GM20000 (cell line): ENCODE measurements around the gene CD52.
A peak's percentile ranks its signal among the peaks of the same experiment; 100 is the strongest.

Experiments
- DNase-seq: peaks from one replicate; pipeline ENCODE4 v3.0.0; 2012; ENCODE audit warnings: low spot score
- TF ChIP-seq, protein P1 (sequence below): IDR thresholded peaks from 2 replicates; pipeline ENCODE4 v1.5.1; 2012; ENCODE audit warnings: mild to moderate bottlenecking, control low read depth; ENCODE audit errors: extremely low read depth, missing control alignments

CD52 gene

GRCh38 chr1:26354972-26355371 lies 37.2 kb downstream of the CD52 start:
- DNase-seq = no peak
- TF ChIP-seq, protein P1, sequence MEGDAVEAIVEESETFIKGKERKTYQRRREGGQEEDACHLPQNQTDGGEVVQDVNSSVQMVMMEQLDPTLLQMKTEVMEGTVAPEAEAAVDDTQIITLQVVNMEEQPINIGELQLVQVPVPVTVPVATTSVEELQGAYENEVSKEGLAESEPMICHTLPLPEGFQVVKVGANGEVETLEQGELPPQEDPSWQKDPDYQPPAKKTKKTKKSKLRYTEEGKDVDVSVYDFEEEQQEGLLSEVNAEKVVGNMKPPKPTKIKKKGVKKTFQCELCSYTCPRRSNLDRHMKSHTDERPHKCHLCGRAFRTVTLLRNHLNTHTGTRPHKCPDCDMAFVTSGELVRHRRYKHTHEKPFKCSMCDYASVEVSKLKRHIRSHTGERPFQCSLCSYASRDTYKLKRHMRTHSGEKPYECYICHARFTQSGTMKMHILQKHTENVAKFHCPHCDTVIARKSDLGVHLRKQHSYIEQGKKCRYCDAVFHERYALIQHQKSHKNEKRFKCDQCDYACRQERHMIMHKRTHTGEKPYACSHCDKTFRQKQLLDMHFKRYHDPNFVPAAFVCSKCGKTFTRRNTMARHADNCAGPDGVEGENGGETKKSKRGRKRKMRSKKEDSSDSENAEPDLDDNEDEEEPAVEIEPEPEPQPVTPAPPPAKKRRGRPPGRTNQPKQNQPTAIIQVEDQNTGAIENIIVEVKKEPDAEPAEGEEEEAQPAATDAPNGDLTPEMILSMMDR = no peak

DNA sequence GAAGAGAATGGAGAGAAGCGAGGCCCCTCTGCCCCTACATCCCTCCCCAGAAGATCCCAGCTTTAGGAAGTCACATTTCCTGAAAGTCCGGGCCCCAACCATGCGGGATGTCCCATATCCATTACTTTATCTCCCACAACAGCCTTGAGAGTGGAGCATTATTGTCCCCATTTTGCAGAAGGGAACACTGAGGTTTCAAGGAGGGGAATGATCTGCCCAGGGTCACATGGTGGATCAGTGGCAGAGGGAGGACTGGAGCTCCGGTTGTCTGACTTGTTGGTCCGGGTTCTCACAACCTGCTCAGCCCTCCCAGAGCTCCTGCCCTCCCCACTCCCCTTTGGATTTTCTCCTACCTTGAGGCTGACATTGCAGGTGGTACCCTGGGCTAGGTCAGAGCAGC lies 38.3 kb downstream of the CD52 start:
- no peak for DNase-seq
- TF ChIP-seq, protein P1 = no peak

GRCh38 chr1:26357121-26357602 lies 39.4 kb downstream of the CD52 start:
- TF ChIP-seq, protein P1 = no peak
- DNase-seq = no peak

GRCh38 chr1:26358411-26359384 lies 40.9 kb downstream of the CD52 start:
- TF ChIP-seq, protein P1 = no peak
- no peak for DNase-seq

GRCh38 chr1:26359981-26360806 lies 42.4 kb downstream of the CD52 start:
- TF ChIP-seq, protein P1 = no peak
- peak; percentile 71 for DNase-seq

DNA sequence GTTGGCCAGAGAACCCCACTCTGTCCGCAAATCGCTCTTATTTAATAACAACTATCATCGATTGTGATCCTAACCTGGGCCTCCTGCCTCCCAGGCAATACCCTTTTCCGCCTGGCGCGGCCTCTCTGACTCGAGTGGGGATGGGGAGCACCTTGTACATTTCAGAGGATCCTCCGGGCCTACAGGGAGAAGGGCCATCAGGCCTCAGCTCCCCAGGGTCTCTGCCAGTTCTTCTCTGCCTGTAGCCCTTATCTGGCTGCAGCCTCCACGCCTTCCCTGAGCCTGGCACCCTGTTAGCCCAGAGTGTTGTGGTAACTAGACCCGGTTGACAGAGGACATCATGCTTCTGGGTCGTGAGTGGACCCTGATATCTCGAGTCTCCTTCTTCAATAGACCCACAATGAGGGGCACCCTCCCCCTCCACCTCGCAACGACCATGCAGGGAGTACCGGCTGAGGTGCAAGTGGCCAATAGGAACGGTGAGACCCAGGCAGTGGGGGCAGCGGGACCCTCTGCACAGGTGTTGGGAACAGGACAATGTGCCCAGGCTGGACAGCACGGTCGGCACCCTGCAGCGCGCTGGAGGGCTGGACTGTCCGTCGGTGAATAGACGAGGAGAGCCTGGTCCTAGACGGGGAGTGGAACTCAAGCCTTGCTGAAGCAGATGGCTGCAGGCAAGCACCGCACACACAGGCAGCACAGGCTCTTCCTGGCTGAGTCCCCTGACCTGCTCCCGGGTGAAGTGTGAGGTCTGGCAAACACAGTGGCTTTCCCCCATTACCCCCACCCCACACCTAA lies 43.2 kb downstream of the CD52 start:
- DNase-seq = no peak
- TF ChIP-seq, protein P1 = no peak
